ENCODE results near the gene PLCD4.

- no peak for TF ChIP-seq POLR2A (IDR thresholded peaks at IDR 0.05; ENCODE audit: extremely low read depth, insufficient read length)
- TF ChIP-seq CTCF (IDR thresholded peaks at IDR 0.05; ENCODE audit: low read depth, low read length) = no peak
- TF ChIP-seq MAX (IDR thresholded peaks at IDR 0.05; ENCODE audit: low read depth, low read length) = no peak
- TF ChIP-seq MYC (IDR thresholded peaks at IDR 0.05; ENCODE audit: low read depth, low read length) = no peak
Observed at GRCh38 chr2:218585541-218585940, 22.2 kb upstream of the PLCD4 start.

All from NB4 (cell line).